Measurements from ENCODE around the gene NOTCH1.

NOTCH1 gene

DNA sequence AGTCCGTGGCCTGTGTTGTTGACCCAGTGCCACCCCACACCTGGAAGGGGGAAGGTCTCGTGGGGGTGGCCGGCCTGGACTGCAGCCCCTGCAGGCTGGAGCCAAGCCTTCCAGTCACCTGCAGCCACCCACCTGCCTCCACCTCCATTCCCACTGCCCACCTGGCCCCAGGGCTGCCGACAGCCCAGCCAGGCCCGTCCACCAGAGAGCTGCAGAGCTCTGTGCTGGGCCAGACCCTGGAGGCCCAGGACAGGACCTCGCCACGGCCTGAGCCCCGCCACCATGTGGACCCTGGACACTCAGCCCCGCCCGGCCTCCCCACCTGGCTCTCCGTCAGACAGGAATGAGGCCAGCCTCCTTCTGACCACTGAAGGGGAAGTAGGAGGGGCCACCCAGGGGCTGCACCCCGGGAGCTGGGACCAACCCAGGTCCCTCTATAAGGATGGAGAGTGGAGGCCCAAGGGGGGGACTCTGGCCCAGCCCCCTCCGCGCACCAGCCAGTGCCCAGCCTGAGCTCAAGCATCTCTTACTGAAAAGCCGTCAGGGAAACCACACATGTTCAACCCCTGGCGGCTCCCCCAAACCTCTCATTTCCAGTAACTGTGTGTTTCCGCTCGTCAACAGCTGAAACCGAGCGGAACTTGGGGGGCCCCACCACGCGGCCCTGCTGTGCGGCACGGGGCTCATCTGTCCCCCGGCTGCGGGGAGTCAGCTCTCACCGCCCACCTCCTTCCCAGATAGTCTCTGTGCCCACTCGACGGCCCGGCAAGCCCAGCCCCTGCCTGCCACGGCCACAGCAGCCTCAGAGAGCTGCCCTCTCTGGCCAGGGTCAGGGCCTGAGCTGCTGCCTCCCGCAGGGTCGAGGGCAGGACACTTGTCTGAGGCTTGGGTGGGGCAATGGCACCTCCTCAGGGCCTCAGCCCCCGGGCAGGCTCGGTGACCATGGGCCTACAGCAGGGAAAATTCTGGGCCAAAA, 12.8 kb downstream of the NOTCH1 start:
- DNase-seq (ENCODE audit: low read depth in 1 of 2, low spot score in 1 of 2): peak in 1 of 2 donors; percentile 19

GRCh38 chr9:136531904-136532798, 13.7 kb downstream of the NOTCH1 start:
- DNase-seq (ENCODE audit: low read depth in 1 of 2, low spot score in 1 of 2): no peak

GRCh38 chr9:136531186-136531903, 14.5 kb downstream of the NOTCH1 start:
- DNase-seq (ENCODE audit: low read depth in 1 of 2, low spot score in 1 of 2): no peak

GRCh38 chr9:136530461-136531089, 15.3 kb downstream of the NOTCH1 start:
- DNase-seq (ENCODE audit: low read depth in 1 of 2, low spot score in 1 of 2): no peak

DNA sequence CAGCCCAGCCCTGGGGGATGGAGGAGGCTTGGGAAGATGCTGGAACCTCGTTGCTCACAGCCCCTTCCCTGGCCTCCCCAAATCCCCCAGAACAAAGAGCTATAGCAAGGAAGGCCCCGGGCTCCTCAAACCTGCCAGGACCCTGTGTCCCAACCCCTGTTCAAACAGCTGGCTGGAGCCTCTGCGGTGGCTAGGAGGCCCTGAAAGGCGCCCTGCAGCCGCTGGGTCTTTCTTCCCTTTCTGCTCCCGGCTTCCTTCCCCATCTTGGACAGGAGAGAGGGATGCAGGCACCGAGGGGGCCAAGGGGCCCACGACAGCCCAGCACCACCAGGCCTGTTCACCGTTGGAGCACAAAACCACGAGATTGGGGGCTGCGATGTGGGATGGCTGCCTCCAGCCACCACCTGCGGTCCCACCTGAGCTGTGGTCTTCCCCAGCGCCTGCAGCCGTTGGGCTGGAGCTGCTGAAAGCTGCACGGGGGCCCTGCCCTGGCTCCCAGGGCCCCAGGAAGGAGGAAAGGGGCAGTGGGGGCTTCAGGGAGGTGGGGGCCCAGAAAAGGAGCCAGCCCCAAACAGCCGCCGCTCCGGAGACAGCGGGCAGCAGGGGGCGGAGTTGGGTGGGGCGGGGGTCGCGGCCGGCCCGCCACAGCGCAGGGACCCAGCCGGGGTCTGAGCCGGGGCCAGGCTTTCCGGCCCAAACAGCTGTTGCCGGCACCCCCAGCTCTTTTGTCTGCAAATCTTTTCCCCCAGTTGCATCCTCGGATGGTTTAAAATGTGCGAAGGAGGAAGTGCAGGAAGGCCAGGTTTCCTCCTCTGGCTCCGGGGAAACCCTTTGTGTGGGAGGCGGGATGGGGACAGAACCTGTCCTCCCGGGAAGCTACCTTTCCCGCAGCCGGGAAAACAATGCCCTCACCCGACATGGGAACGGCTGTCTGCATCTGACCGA, 16.1 kb downstream of the NOTCH1 start:
- no peak for DNase-seq (ENCODE audit: low read depth in 1 of 2, low spot score in 1 of 2)

GRCh38 chr9:136528716-136529341, 17.0 kb downstream of the NOTCH1 start:
- DNase-seq (ENCODE audit: low read depth in 1 of 2, low spot score in 1 of 2): no peak

- DNase-seq (ENCODE audit: low read depth in 1 of 2, low spot score in 1 of 2): no peak
Observed at GRCh38 chr9:136527721-136528710, 17.8 kb downstream of the NOTCH1 start.

DNA sequence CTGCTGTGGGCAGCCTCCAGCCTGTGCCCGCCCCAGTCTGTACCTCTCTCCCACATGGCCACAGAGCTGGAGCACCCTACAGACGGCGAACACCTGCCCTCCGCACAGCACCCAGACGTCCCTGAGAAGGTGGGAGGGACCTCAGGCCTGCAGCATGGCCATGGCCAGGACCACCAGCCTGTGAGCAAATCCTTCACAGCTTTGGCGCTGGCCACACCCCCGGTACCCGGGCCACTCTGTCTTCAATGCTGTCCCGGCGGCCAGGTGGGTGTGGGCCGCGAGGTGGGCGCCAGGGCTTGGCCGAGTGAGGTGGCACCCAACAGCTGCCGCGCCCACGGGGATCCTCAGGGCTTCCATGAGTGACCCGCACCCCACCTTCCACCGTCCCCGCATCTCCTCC, 18.7 kb downstream of the NOTCH1 start:
- DNase-seq (ENCODE audit: low read depth in 1 of 2, low spot score in 1 of 2): no peak

- no peak for DNase-seq (ENCODE audit: low read depth in 1 of 2, low spot score in 1 of 2)
Observed at GRCh38 chr9:136526625-136527066, 19.2 kb downstream of the NOTCH1 start.

GRCh38 chr9:136525841-136526499, 19.9 kb downstream of the NOTCH1 start:
- DNase-seq (ENCODE audit: low read depth in 1 of 2, low spot score in 1 of 2): no peak

DNA sequence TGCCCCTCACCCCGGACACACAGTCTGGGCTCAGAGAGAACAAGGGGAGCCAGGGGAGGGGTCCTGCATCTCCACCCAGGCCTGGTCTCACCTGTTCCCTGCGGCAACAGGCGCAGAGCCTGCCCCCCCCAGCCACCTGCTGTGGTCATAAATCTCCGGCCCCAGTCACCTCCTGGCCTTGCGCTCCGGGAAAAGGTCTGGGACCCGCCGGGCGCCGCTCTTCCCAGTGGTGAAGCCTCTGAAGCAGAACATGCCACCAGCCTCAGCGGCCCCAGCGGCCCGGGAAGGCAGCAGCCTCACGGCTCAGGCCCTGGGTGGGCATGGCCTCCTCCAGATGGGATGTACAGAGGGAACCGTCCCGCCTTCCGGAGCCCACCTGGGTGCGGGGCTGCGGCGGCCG, 20.6 kb downstream of the NOTCH1 start:
- no peak for DNase-seq (ENCODE audit: low read depth in 1 of 2, low spot score in 1 of 2)

- DNase-seq (ENCODE audit: low read depth in 1 of 2, low spot score in 1 of 2): no peak
Observed at GRCh38 chr9:136522314-136523237, 23.3 kb downstream of the NOTCH1 start.

DNA sequence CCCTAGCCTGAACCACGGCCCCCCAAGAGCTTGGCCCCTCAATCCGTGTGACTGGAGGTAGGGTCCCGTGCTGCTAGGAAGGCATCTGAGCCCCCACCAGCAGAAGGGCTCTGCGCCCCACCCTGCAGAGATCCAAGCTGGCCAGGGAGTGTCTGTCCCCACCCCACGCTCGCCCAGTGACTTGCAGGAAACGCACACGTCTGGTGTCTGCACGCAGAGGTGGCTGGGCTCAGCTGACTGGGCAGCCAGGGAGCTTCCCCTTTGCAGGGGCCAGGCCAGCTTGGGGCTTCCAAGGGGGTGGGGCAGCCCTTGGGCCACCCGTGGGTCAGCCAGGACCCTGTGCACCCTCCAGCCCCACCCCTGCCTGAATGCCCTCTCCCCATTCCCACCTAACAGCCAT, 24.3 kb downstream of the NOTCH1 start:
- no peak for DNase-seq (ENCODE audit: low read depth in 1 of 2, low spot score in 1 of 2)

- no peak for DNase-seq (ENCODE audit: low read depth in 1 of 2, low spot score in 1 of 2)
Observed at GRCh38 chr9:136520053-136520540, 25.8 kb downstream of the NOTCH1 start.

- no peak for DNase-seq (ENCODE audit: low read depth in 1 of 2, low spot score in 1 of 2)
Observed at GRCh38 chr9:136519263-136520052, 26.4 kb downstream of the NOTCH1 start.
